BJ (cell line): ENCODE data around the gene KDSR. TPM values are rescaled to one million over a fixed set of nuclear protein-coding genes. Genes with fewer than 3 reads are reported as not detected.

ENCODE experiments used
- CTCF ChIA-PET: fragments of 350-600 bp; formaldehyde crosslinking; extraction: SDS; loops from one replicate; lab custom pipeline; 2021; ENCODE audit warnings: antibody characterized with exemption, inconsistent platforms; lab: Yijun Ruan, JAX
- POLR2A ChIA-PET: fragments of 300-600 bp; sonication (Branson Sonifier 250); formaldehyde crosslinking; extraction: SDS; loops from one replicate; lab custom pipeline; 2021; ENCODE audit warnings: antibody characterized with exemption; lab: Charles Lee
- DNase-seq: peaks from one replicate; pipeline ENCODE4 v3.0.0-alpha.2; 2011; ENCODE audit warnings: low read depth
- H3K27me3 ChIP-seq: 2 replicates; pipeline ENCODE4 v1.6.0; 2011; ENCODE audit warnings: low read length; ENCODE audit not compliant: control insufficient read depth, insufficient read depth
- H3K36me3 ChIP-seq: 2 replicates; pipeline ENCODE4 v1.5.1; 2011; ENCODE audit warnings: low read length; ENCODE audit not compliant: control insufficient read depth, insufficient read depth
- H3K4me3 ChIP-seq: 2 replicates; pipeline ENCODE4 v1.5.1; 2011; ENCODE audit warnings: low read depth, mild to moderate bottlenecking, control low read depth, low read length
- CTCF ChIP-seq: IDR thresholded peaks from 2 replicates; pipeline ENCODE4 v1.5.1; 2011; ENCODE audit warnings: low read depth, mild to moderate bottlenecking, control low read depth, inconsistent platforms, low read length, moderate library complexity; ENCODE audit not compliant: insufficient read depth
- polyA plus RNA-seq: library from polyadenylated mRNA; depleted of rRNA; stranded (reverse); fragments of >200 nt; gene quantifications from 2 replicates; pipeline ENCODE4 v1.2.3, GENCODE V29; 2011

The KDSR gene
- polyA plus RNA-seq, 1 experiment = 29.1 TPM

- no peaks in the 10 kb centered on the region for H3K36me3 ChIP-seq
- POLR2A ChIA-PET = no interaction called here
- TF ChIP-seq CTCF = no peak
- DNase-seq = no peak
- peaks cover 12% of the 10 kb centered on the region for H3K27me3 ChIP-seq
- CTCF ChIA-PET = interaction anchor here (0.8 to 3.8 kb wide), 4 partner anchors 9 to 301 kb away, joined by 3 to 22 read pairs (median 12); no protein-coding TSS in a partner anchor
- H3K4me3 ChIP-seq = no peak overlapping the region
Observed at GRCh38 chr18:63316612-63317555, 50.1 kb downstream of the KDSR start.

DNA sequence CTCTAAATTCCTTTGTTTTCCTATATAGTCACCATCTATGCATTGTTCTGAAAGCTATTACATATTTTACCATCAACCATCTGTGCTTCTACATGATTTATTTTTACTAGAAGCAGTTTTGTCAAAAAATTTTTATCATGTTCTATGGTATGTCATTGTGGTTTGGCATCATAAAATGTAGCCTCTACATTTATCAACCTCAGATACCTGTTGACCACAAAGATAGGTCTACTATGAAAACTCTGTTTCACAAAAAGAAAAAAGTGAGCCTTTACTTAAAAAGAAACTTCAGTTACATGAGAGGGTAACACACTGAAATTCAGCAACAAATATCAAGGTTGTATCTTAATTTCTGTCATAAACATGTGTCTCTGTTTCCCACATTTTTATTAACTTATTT lies 51.1 kb downstream of the KDSR start:
- peaks cover 12% of the 10 kb centered on the region for H3K27me3 ChIP-seq
- no peak for TF ChIP-seq CTCF
- CTCF ChIA-PET = no interaction called here
- DNase-seq = no peak
- H3K36me3 ChIP-seq = no peaks in the 10 kb centered on the region
- H3K4me3 ChIP-seq = no peak overlapping the region
- POLR2A ChIA-PET = no interaction called here

- DNase-seq = no peak
- POLR2A ChIA-PET = no interaction called here
- TF ChIP-seq CTCF = no peak
- H3K36me3 ChIP-seq = no peaks in the 10 kb centered on the region
- H3K4me3 ChIP-seq = no peak overlapping the region
- peaks cover 12% of the 10 kb centered on the region for H3K27me3 ChIP-seq
- CTCF ChIA-PET = interaction anchor here (0.9 kb wide), 1 partner anchor 187 kb away, joined by 3 read pairs; no protein-coding TSS in a partner anchor
Observed at GRCh38 chr18:63315131-63315662, 51.8 kb downstream of the KDSR start.

- POLR2A ChIA-PET = no interaction called here
- DNase-seq = no peak
- no peaks in the 10 kb centered on the region for H3K36me3 ChIP-seq
- no peak for TF ChIP-seq CTCF
- no peak overlapping the region for H3K4me3 ChIP-seq
- CTCF ChIA-PET = interaction anchor here (0.9 to 3.5 kb wide), 3 partner anchors 9 to 186 kb away, joined by 3 to 15 read pairs (median 3); no protein-coding TSS in a partner anchor
- peaks cover 12% of the 10 kb centered on the region for H3K27me3 ChIP-seq
Observed at GRCh38 chr18:63314062-63314790, 52.8 kb downstream of the KDSR start.
